HepG2 (cell line): Measurements from ENCODE around the gene RASGRF1.

Source experiments
- EEA1 ChIP-seq: sonication (generic); formaldehyde crosslinking; IDR thresholded peaks from 2 replicates; pipeline ENCODE4 v1.5.1; 2020; ENCODE audit warnings: mild to moderate bottlenecking, missing genetic modification reagents, borderline replicate concordance
- EP300 ChIP-seq, 3 experiments: sonication (generic) in 1 of 3; formaldehyde crosslinking in 1 of 3; IDR thresholded peaks; 2 replicates each; pipeline versions ENCODE4 v1.5.1 to v1.6.1; 2011 to 2020; ENCODE audit warnings: low read depth in 2 of 3, low read length in 2 of 3, borderline replicate concordance in 1 of 3, improper control_type of control experiment in 1 of 3, mild to moderate bottlenecking in 1 of 3, missing genetic modification reagents in 1 of 3, moderate library complexity in 1 of 3
- FOXM1 ChIP-seq: sonication (generic); formaldehyde crosslinking; IDR thresholded peaks from 2 replicates; pipeline ENCODE4 v1.5.0; 2020; ENCODE audit warnings: missing genetic modification reagents
- HDAC1 ChIP-seq: sonication (generic); formaldehyde crosslinking; IDR thresholded peaks from 2 replicates; pipeline ENCODE4 v1.5.1; 2020; ENCODE audit warnings: mild to moderate bottlenecking, missing genetic modification reagents
- HOXA7 ChIP-seq: sonication (generic); formaldehyde crosslinking; IDR thresholded peaks from 2 replicates; pipeline ENCODE4 v1.8.1; 2022; ENCODE audit warnings: mild to moderate bottlenecking, missing genetic modification reagents, moderate library complexity
- PRPF4 ChIP-seq: fragments of 200-400 bp; formaldehyde crosslinking; IDR thresholded peaks from 2 replicates; pipeline ENCODE4 v1.6.1; 2016; ENCODE audit warnings: low read length, low read depth; ENCODE audit not compliant: poor library complexity, severe bottlenecking
- TF ChIP-seq, protein P1 (sequence below): sonication (generic); formaldehyde crosslinking; IDR thresholded peaks from 2 replicates; pipeline ENCODE4 v1.5.1; 2020; ENCODE audit warnings: mild to moderate bottlenecking, missing genetic modification reagents, moderate library complexity
- TF ChIP-seq, protein P2 (sequence below): sonication (generic); formaldehyde crosslinking; IDR thresholded peaks from 2 replicates; pipeline ENCODE4 v1.5.0; 2020; ENCODE audit warnings: mild to moderate bottlenecking, missing genetic modification reagents, moderate library complexity

DNA sequence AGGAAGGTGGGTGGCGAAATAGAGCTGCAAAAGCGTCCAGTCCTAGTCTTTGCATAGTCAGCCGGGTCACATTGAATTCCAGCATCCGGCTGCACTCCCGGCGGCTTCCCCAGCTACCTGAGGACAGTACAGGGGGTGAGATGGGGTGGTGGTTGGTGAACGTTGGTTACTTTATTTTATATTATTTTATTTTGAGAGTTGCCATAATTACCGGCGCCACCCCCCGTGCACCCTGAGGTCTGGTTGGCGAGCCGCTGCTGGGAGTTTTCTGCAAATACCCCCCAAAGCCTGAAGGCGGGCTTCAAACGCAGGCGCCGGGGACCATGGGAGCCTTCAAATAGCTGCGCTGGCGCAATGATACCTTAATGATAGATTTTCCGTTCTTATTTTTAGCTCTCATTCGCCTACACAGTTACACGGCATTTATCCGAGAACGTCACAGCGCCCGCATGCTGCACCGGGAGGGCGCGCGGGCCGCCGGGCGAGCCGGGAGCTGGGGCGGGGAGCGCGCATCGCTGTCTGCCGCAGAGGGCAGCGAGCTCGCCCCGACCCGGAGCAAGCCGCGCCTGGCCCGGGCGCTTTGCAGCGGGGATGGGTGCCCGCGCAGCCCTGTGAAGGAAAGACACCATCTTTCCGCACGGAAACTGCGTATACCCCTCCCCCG lies 756 bp upstream of the RASGRF1 start:
- no peak for TF ChIP-seq FOXM1 (CRISPR knock-in tag)
- TF ChIP-seq, protein P1, sequence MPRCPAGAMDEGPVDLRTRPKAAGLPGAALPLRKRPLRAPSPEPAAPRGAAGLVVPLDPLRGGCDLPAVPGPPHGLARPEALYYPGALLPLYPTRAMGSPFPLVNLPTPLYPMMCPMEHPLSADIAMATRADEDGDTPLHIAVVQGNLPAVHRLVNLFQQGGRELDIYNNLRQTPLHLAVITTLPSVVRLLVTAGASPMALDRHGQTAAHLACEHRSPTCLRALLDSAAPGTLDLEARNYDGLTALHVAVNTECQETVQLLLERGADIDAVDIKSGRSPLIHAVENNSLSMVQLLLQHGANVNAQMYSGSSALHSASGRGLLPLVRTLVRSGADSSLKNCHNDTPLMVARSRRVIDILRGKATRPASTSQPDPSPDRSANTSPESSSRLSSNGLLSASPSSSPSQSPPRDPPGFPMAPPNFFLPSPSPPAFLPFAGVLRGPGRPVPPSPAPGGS, result no peak
- no peak for TF ChIP-seq EP300 (IDR thresholded peaks at IDR 0.05; ENCODE audit: low read depth in 2 of 2, low read length in 2 of 2)
- no peak for TF ChIP-seq EP300 (CRISPR knock-in tag; IDR thresholded peaks at IDR 0.05; ENCODE audit: borderline replicate concordance)
- TF ChIP-seq HOXA7, result no peak
- TF ChIP-seq, protein P2, sequence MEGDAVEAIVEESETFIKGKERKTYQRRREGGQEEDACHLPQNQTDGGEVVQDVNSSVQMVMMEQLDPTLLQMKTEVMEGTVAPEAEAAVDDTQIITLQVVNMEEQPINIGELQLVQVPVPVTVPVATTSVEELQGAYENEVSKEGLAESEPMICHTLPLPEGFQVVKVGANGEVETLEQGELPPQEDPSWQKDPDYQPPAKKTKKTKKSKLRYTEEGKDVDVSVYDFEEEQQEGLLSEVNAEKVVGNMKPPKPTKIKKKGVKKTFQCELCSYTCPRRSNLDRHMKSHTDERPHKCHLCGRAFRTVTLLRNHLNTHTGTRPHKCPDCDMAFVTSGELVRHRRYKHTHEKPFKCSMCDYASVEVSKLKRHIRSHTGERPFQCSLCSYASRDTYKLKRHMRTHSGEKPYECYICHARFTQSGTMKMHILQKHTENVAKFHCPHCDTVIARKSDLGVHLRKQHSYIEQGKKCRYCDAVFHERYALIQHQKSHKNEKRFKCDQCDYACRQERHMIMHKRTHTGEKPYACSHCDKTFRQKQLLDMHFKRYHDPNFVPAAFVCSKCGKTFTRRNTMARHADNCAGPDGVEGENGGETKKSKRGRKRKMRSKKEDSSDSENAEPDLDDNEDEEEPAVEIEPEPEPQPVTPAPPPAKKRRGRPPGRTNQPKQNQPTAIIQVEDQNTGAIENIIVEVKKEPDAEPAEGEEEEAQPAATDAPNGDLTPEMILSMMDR (CRISPR knock-in tag), result no peak
- no peak for TF ChIP-seq HDAC1 (CRISPR knock-in tag)
- no peak for TF ChIP-seq PRPF4
- no peak for TF ChIP-seq EEA1 (CRISPR knock-in tag)
